COLO668 (cell line): ENCODE results near the gene SLC7A8.

Source experiments
- DNase-seq: peaks from one replicate; lab custom pipeline; 2025; ENCODE audit not compliant: unreplicated experiment; lab: John Stamatoyannopoulos, UW

The SLC7A8 gene

GRCh38 chr14:23136566-23137133 is 46.8 kb downstream of the SLC7A8 start:
- no peak for DNase-seq

DNA sequence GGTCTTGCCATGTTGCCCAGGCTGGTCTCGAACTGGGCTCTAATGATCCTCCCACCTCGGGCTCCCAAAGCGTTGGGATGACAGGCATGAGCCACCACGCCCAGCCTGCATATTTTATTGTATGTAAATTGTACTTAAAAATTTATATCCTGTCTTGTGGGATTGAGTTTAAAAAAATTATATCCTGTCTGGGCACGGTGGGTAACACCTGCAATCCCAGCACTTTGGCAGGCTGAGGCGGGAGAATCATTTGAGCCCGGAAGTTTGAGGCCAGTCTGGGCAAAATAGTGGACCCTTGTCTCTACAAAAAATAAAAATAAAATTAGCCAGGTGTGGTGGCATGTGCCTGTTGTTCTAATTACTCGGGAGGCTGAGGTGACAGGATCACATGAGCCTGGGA is 50.5 kb downstream of the SLC7A8 start:
- DNase-seq = no peak

DNA sequence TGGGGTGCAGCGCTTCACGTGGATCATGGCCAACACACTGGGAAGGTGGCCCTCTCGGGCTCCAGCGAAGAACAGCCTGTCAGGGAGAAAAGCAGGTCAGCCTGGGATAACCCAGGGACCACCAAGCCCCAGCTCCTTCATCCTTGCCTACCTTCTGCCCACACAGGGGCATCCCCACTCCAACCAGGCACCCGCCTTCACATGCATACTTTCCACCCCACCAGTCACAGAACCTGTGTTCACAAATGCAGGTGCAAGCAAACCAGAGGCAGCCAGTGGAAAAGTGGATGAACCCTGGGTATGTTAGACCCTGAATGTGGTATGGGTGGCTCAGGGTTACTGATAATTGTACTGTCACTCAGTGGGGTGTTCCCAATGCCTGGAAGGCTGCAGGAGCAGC is 52.0 kb downstream of the SLC7A8 start:
- DNase-seq = no peak

GRCh38 chr14:23130871-23131270 is 52.6 kb downstream of the SLC7A8 start:
- DNase-seq = no peak

DNA sequence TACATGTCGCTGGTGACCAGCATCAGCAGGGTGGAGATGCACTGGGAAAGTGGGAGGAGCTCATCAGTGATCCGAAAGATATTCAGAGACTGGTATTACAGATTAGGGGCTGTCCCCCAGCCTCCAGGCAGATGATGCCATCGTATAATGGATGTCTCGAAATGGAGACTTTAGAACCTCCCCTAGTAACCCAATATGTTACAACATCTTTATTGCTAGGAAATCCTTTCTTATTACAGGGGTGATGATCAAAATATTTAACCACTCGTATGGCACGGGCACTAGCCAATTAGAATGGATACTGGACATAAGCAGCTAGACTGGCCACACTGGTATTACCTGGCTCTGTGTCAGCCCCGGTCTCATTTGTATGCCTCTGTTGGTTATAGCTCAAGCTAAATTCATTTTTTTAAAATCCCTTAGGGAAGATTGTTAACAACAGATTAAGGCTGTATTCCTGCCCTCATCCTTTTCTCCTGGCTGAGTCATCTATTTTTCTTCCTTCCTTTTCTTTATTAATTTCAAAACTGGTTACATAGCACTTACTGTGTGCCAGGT is 53.6 kb downstream of the SLC7A8 start:
- no peak for DNase-seq

DNA sequence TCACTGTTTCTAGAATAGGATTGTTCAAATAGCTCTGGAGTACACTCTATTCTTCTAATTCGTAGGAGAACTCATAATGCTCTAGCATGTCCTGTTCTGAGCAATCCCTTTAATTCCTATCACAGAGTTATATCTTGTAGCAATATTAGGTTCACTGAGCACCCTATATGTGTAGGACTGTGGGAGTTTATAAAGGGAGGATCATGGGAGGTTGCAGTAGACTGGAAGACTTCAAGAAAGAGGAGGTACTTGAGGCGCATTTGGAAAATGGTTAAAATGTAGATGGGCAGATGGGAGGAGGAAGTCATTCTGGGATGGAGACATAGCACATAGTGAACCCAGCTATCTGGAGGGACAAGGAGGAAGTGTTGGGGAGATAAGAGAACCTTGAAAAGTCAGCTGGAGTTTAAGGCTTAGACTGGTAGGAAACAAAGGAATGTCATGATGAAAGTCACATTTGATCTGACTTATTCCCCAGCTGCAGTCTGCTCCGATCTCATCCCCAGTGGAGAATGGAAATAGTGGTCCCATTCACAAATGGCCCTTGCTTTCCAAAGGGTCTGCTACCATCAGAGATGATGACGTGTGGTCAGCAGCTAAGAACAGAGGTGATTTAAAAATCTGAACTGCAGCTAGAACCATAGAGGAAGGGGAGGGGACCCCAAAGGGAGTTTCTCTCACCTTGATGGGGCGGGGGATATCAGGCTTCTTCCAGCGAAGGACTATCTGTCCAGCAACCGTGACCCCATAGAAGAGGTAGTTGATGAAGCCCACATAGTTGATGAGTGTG is 54.3 kb downstream of the SLC7A8 start:
- DNase-seq = no peak

- DNase-seq = no peak
Measured at GRCh38 chr14:23127861-23128260, 55.6 kb downstream of the SLC7A8 start.

DNA sequence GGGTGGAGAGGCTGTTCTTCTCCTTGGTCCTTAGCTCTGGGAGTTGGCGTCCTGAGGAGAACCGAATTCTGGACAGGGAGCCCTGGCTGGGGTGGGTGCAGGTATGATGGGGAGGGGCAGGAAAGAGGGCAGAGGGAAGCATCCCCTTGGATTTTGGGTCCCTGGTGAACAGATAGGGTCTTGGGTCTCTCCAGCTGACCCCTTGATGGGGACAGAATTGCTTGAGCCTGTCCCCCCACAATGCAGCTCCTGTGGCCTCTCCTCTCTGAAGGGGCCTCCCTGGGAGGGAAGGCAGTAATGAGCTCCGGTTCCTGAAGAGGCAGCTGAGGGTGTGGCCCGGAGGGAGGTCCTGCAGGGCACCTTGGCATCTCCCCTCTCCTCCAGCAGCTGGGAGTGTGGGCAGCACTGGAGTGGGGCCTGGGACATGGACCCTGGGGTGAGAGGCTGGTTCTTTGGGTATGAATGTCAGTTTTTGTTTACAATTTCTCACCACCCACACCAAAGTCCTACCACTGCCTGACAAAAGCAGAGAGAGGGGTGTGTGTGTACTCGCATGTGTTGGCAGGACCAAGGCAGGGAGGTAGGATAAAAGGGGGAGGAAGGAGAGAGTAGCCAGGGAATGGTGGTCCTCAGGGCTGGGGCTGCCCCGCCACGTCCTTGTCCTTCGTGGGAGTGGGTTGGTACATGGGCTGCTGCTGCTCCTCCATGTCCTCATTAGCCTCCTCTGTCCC is 56.7 kb downstream of the SLC7A8 start:
- DNase-seq = no peak

- DNase-seq = no peak
Measured at GRCh38 chr14:23125933-23126524, 57.4 kb downstream of the SLC7A8 start.

DNA sequence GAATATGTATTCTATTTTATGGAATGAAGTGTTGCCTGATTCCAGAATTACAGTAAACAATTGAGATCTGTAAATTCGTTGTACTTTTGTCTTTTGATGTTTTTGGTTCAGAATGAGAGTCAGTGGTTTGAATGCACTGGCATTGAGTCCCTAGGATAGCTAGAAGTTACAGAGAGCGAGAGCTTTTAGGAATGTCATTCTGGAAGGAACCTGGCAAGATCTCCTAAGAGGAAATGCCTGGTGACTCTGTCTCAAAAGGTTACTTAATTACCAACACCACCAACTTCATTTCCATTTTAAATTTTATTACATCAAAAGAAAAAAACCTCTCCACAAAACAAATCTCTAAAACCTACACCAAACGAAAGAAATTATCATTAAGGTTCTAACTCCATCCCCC is 58.4 kb downstream of the SLC7A8 start:
- no peak for DNase-seq

DNA sequence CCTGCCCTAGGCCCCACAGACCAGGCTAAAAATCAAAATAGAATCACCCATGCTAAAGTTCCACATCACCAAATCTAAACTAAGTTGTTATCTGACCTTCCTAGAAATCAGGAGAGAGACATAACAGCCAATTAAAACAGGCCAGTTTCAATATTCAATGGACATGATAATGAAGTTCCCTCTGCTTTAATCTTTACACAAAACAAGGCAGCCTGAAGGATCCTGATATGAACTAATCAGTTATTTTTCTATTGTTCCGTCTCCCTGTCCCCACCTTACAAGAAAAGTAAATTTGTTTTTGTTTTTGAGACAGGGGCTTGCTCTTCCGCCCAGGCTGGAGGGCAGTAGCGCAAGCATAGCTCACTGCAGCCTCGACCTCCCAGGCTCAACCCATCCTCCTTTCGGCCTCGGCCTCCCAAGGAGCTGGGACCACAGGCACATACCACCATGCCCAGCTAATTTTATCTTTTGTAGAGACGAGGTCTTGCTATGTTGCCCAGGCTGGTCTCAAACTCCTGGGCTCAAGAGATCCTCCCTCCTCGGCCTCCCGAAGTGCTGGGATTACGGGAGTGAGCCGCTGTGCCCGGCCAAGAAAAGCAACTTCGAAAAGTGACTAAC is 59.0 kb downstream of the SLC7A8 start:
- no peak for DNase-seq

DNA sequence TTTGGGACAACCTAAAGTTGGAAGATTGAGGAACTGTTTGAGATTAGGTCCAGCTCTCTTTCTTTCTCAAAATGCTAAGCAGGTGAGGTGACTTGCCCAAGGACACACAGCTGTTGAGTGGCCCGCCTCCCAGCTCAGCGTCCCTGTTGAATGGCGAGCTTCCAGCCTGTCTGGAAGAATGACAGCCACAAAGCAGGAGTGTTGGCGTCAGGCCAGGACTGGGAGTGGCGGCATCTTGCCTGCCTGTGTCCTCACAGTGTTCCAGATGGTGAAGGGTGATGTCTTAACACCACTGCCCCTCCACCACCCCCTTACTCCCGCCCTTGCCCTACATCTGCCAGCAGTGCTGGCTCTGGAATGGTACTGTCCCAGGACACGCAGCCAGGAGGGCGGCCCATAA is 60.0 kb downstream of the SLC7A8 start:
- DNase-seq = peak; percentile 45

DNA sequence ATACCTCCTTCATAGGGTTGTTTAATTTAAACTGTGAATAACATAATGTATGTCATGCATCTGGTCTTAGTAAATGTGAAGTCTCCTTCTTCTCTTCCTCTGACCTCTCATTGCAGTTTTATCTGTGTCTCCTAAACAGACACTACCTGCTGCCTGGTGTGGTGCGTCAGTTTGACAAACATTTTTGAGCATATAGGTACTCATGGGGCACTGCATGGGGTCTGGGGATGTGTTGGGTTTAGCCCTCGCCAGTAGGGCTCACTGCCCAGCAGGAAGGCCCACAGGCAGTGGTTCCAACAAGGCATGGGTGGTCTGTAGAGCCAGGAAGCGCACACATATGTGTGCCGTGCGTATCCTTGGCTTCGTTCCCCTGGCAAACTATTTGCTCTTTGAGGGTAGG is 61.4 kb downstream of the SLC7A8 start:
- no peak for DNase-seq

DNA sequence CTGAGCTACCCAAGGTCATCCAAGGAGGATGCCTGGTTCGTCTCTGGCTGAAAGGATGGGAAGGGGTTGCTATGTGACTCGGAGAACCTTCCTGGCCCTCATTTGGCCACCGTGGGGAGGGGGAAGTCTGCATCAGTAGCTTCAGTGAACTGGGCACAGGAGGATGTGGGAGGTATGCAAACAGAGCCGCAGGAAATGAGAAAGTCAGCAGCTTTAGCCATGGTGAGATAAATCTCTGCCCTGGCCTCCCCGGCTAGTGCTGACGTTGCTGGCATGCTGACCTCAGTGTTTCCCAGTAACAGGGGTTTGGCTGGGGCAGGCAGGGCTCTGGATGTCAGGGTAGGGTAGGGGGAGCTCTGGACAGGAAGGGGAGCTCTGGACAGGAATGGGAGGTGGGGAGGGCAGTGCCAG is 62.1 kb downstream of the SLC7A8 start:
- no peak for DNase-seq

DNA sequence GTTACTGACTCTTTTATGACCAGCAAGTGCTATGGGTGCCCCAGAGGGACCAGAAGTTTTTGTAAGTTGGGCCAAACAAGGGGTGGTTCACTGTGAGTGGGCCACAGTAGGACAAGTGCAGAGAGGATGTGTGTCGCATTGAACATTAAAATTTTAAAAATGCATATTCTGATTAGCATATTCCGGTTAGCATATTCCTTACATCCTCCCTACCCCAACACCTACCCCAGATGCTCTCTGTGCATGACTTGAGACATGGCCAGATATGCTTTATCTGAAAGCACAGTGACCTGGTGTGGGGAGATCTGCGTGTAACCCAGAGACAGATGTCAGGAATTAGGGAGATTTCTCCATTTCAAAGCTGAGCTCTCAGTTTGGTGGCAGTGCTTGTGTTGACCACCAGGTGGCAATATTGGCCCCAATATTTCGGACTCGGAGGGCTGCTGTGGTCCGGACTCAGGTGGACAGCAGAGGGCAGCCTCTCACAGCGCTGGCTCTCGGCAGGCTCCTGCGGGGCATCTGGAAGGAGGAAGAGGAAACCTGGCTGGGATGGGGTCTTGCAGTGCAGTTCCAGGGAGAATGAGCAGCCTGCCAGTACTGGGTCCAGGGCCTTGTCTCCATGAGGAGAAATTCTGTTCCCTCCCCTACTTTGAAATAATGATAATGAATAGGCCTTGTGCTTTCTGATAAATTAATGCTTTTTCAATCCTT is 62.8 kb downstream of the SLC7A8 start:
- DNase-seq = peak; percentile 84

- no peak for DNase-seq
Measured at GRCh38 chr14:23119363-23120327, 63.8 kb downstream of the SLC7A8 start.

GRCh38 chr14:23118506-23119362 is 64.7 kb downstream of the SLC7A8 start, which contains the start of gene CEBPE:
Gene CEBPE (minus strand): TSS chr14:23119255. CDS start chr14:23119091, 164 bp downstream.
- no peak for DNase-seq

- no peak for DNase-seq
Measured at GRCh38 chr14:23117371-23118020, 66.0 kb downstream of the SLC7A8 start.
